Activated naive CD8-positive, alpha-beta T cell treated with anti-CD3 and anti-CD28 coated beads, Interleukin-2, amount 50 U/mL, for 24 hours (primary cell): ENCODE data around the gene HIGD1A.

ENCODE experiments used
- ATAC-seq: fragments of 150-1000 bp; cut with Tn5 transposase; one replicate; pipeline ENCODE4 v1.10.0; 2021
- DNase-seq: peaks from one replicate; pipeline ENCODE4 v3.0.0; 2021
- H3K27ac Mint-ChIP-seq: one replicate; pipeline ENCODE4 v1.8.0; 2021; ENCODE audit warnings: mild to moderate bottlenecking, mixed read lengths
- H3K27me3 Mint-ChIP-seq: one replicate; pipeline ENCODE4 v1.8.0; 2021; ENCODE audit warnings: mixed read lengths
- H3K36me3 Mint-ChIP-seq: one replicate; pipeline ENCODE4 v1.8.0; 2021; ENCODE audit warnings: low read depth, mixed read lengths
- H3K4me1 Mint-ChIP-seq: one replicate; pipeline ENCODE4 v1.8.0; 2021; ENCODE audit warnings: mixed read lengths
- H3K4me3 Mint-ChIP-seq: one replicate; pipeline ENCODE4 v1.8.0; 2021; ENCODE audit warnings: mild to moderate bottlenecking, moderate library complexity, mixed read lengths
- H3K9me3 Mint-ChIP-seq: one replicate; pipeline ENCODE4 v1.8.0; 2021; ENCODE audit warnings: mixed read lengths

HIGD1A gene

GRCh38 chr3:42796332-42796885 lies 7.9 kb downstream of the HIGD1A start:
- H3K4me1 Mint-ChIP-seq: peaks cover 23% of the 10 kb centered on the region
- DNase-seq (no peak), ATAC-seq (no peak)
- H3K4me3 Mint-ChIP-seq: no peak overlapping the region
- H3K27ac Mint-ChIP-seq: no peak overlapping the region
- peaks cover 33% of the 10 kb centered on the region for H3K36me3 Mint-ChIP-seq
- no peaks in the 10 kb centered on the region for H3K27me3 Mint-ChIP-seq
- no peaks in the 10 kb centered on the region for H3K9me3 Mint-ChIP-seq

- ATAC-seq: no peak
- H3K4me1 Mint-ChIP-seq: peaks cover 16% of the 10 kb centered on the region
- H3K9me3 Mint-ChIP-seq: no peaks in the 10 kb centered on the region
- no peak overlapping the region for H3K4me3 Mint-ChIP-seq
- DNase-seq: no peak
- no peak overlapping the region for H3K27ac Mint-ChIP-seq
- no peaks in the 10 kb centered on the region for H3K27me3 Mint-ChIP-seq
- peaks cover 30% of the 10 kb centered on the region for H3K36me3 Mint-ChIP-seq
Observed at GRCh38 chr3:42795621-42796181, 8.6 kb downstream of the HIGD1A start.

- Mint-ChIP-seq H3K27me3 (no peaks in the 10 kb centered on the region), H3K27ac (no peak overlapping the region), H3K4me1 (no peaks in the 10 kb centered on the region), H3K4me3 (no peak overlapping the region), H3K9me3 (no peaks in the 10 kb centered on the region), H3K36me3 (peaks cover 34% of the 10 kb centered on the region)
- ATAC-seq (no peak), DNase-seq (no peak)
Observed at GRCh38 chr3:42790714-42791229, 13.5 kb downstream of the HIGD1A start.

- ATAC-seq: no peak
- no peak overlapping the region for H3K4me3 Mint-ChIP-seq
- H3K27ac Mint-ChIP-seq: no peak overlapping the region
- H3K4me1 Mint-ChIP-seq: no peaks in the 10 kb centered on the region
- no peaks in the 10 kb centered on the region for H3K27me3 Mint-ChIP-seq
- H3K9me3 Mint-ChIP-seq: no peaks in the 10 kb centered on the region
- DNase-seq: no peak
- peaks cover 25% of the 10 kb centered on the region for H3K36me3 Mint-ChIP-seq
Observed at GRCh38 chr3:42786631-42787030, 17.7 kb downstream of the HIGD1A start.

GRCh38 chr3:42786212-42786611 lies 18.1 kb downstream of the HIGD1A start:
- DNase-seq (no peak), ATAC-seq (no peak)
- Mint-ChIP-seq H3K4me3 (no peak overlapping the region), H3K4me1 (no peaks in the 10 kb centered on the region), H3K27me3 (no peaks in the 10 kb centered on the region), H3K36me3 (peaks cover 25% of the 10 kb centered on the region), H3K9me3 (no peaks in the 10 kb centered on the region), H3K27ac (no peak overlapping the region)

GRCh38 chr3:42780892-42781700 lies 23.2 kb downstream of the HIGD1A start:
- no peak overlapping the region for H3K27ac Mint-ChIP-seq

GRCh38 chr3:42780398-42780797 lies 23.9 kb downstream of the HIGD1A start:
- ATAC-seq: no peak
- Mint-ChIP-seq H3K27ac (no peak overlapping the region), H3K36me3 (peaks cover 9% of the 10 kb centered on the region)

More at GRCh38 chr3:42780892-42781700, 23.2 kb downstream of the HIGD1A start:
- Mint-ChIP-seq H3K4me3 (no peak overlapping the region), H3K9me3 (no peaks in the 10 kb centered on the region), H3K4me1 (peaks cover 3% of the 10 kb centered on the region), H3K36me3 (peaks cover 15% of the 10 kb centered on the region), H3K27me3 (no peaks in the 10 kb centered on the region)
- peak; percentile 84 for ATAC-seq
- DNase-seq: no peak

GRCh38 chr3:42778644-42779043 lies 25.6 kb downstream of the HIGD1A start:
- no peak overlapping the region for H3K4me3 Mint-ChIP-seq
- H3K27ac Mint-ChIP-seq: no peak overlapping the region
- H3K9me3 Mint-ChIP-seq: no peaks in the 10 kb centered on the region
- DNase-seq (no peak), ATAC-seq (no peak)
- no peaks in the 10 kb centered on the region for H3K27me3 Mint-ChIP-seq
- peaks cover 5% of the 10 kb centered on the region for H3K4me1 Mint-ChIP-seq
- peaks cover 8% of the 10 kb centered on the region for H3K36me3 Mint-ChIP-seq

More at GRCh38 chr3:42780398-42780797, 23.9 kb downstream of the HIGD1A start:
- no peaks in the 10 kb centered on the region for H3K27me3 Mint-ChIP-seq
- H3K4me3 Mint-ChIP-seq: no peak overlapping the region
- no peaks in the 10 kb centered on the region for H3K9me3 Mint-ChIP-seq
- DNase-seq: no peak
- H3K4me1 Mint-ChIP-seq: peaks cover 3% of the 10 kb centered on the region

GRCh38 chr3:42773409-42773751 lies 30.9 kb downstream of the HIGD1A start:
- peaks cover 12% of the 10 kb centered on the region for H3K4me1 Mint-ChIP-seq
- H3K27me3 Mint-ChIP-seq: no peaks in the 10 kb centered on the region
- peaks cover 2% of the 10 kb centered on the region for H3K36me3 Mint-ChIP-seq
- peak overlapping the region; percentile 83 for H3K27ac Mint-ChIP-seq
- no peak for ATAC-seq
- DNase-seq: no peak
- H3K9me3 Mint-ChIP-seq: peaks cover 6% of the 10 kb centered on the region
- H3K4me3 Mint-ChIP-seq: peak overlapping the region; percentile 83

- Mint-ChIP-seq H3K27ac (peak within 1 kb of the TSS; percentile 83), H3K4me3 (peak within 1 kb of the TSS; percentile 83), H3K9me3 (peaks cover 6% of the 10 kb centered on the region), H3K27me3 (no peaks in the 10 kb centered on the region), H3K36me3 (peaks cover 2% of the 10 kb centered on the region), H3K4me1 (peaks cover 12% of the 10 kb centered on the region)
- ATAC-seq (peak; percentile 95), DNase-seq (peak; percentile 97)
Observed at GRCh38 chr3:42772670-42773408, 31.5 kb downstream of the HIGD1A start, which contains the start of gene CCDC13. Gene CCDC13, minus strand, starts transcription at chr3:42773253. Its CDS starts 14,908 bp downstream, at chr3:42758345.

GRCh38 chr3:42771271-42771670 lies 33.0 kb downstream of the HIGD1A start:
- Mint-ChIP-seq H3K9me3 (peaks cover 6% of the 10 kb centered on the region), H3K4me1 (peaks cover 12% of the 10 kb centered on the region), H3K27ac (no peak overlapping the region), H3K4me3 (no peak overlapping the region), H3K36me3 (peaks cover 2% of the 10 kb centered on the region), H3K27me3 (no peaks in the 10 kb centered on the region)
- DNase-seq (no peak), ATAC-seq (no peak)

- H3K4me3 Mint-ChIP-seq: no peak overlapping the region
- H3K27ac Mint-ChIP-seq: no peak overlapping the region
- peaks cover 2% of the 10 kb centered on the region for H3K36me3 Mint-ChIP-seq
- H3K4me1 Mint-ChIP-seq: peaks cover 12% of the 10 kb centered on the region
- H3K9me3 Mint-ChIP-seq: peaks cover 6% of the 10 kb centered on the region
- DNase-seq (no peak), ATAC-seq (no peak)
- H3K27me3 Mint-ChIP-seq: no peaks in the 10 kb centered on the region
Observed at GRCh38 chr3:42769477-42770131, 34.7 kb downstream of the HIGD1A start.

GRCh38 chr3:42764561-42765295 lies 39.6 kb downstream of the HIGD1A start:
- no peak for DNase-seq
- no peak overlapping the region for H3K4me3 Mint-ChIP-seq
- H3K36me3 Mint-ChIP-seq: no peaks in the 10 kb centered on the region

More at GRCh38 chr3:42764561-42765295, 39.6 kb downstream of the HIGD1A start:
- Mint-ChIP-seq H3K9me3 (no peaks in the 10 kb centered on the region), H3K27ac (no peak overlapping the region), H3K4me1 (no peaks in the 10 kb centered on the region), H3K27me3 (no peaks in the 10 kb centered on the region)
- no peak for ATAC-seq
